ENCODE measurements around the gene LAMC3.
"Not testable (repeated sequence)": the region's sequence is repeated elsewhere in the genome, so short reads cannot be mapped to it uniquely, and the experiment has no call there.

The LAMC3 gene

GRCh38 chr9:131082774-131083512 lies 74.0 kb downstream of the LAMC3 start:
- FAIRE-seq, result no peak

- no peak for FAIRE-seq
Observed at GRCh38 chr9:131084661-131085369, 75.8 kb downstream of the LAMC3 start.

- no peak for FAIRE-seq
Observed at GRCh38 chr9:131085370-131086122, 76.6 kb downstream of the LAMC3 start.

GRCh38 chr9:131087354-131087893 lies 78.5 kb downstream of the LAMC3 start:
- FAIRE-seq, result no peak

GRCh38 chr9:131090025-131090787 lies 81.2 kb downstream of the LAMC3 start:
- no peak for FAIRE-seq

GRCh38 chr9:131091352-131091992 lies 82.5 kb downstream of the LAMC3 start:
- no peak for FAIRE-seq

- FAIRE-seq, result no peak
Observed at GRCh38 chr9:131092030-131092429, 83.1 kb downstream of the LAMC3 start.

- no peak for FAIRE-seq
Observed at GRCh38 chr9:131092548-131093440, 83.8 kb downstream of the LAMC3 start.

- no peak for FAIRE-seq
Observed at GRCh38 chr9:131094015-131094414, 85.0 kb downstream of the LAMC3 start.

GRCh38 chr9:131094622-131095021 lies 85.6 kb downstream of the LAMC3 start:
- no peak for FAIRE-seq

GRCh38 chr9:131095666-131096268 lies 86.8 kb downstream of the LAMC3 start:
- no peak for FAIRE-seq

- no peak for FAIRE-seq
Observed at GRCh38 chr9:131096269-131097125, 87.5 kb downstream of the LAMC3 start, which contains the start of gene AIF1L. Gene AIF1L (plus strand): TSS chr9:131096531. CDS start chr9:131096630, 99 bp downstream.

- no peak for FAIRE-seq
Observed at GRCh38 chr9:131097126-131097947, 88.4 kb downstream of the LAMC3 start.

- no peak for FAIRE-seq
Observed at GRCh38 chr9:131097948-131098278, 88.9 kb downstream of the LAMC3 start.

- no peak for FAIRE-seq
Observed at GRCh38 chr9:131098391-131099101, 89.6 kb downstream of the LAMC3 start.

GRCh38 chr9:131099102-131099606 lies 90.2 kb downstream of the LAMC3 start:
- no peak for FAIRE-seq

GRCh38 chr9:131099845-131100244 lies 90.9 kb downstream of the LAMC3 start:
- FAIRE-seq, result not testable (repeated sequence)

- no peak for FAIRE-seq
Observed at GRCh38 chr9:131100445-131100844, 91.5 kb downstream of the LAMC3 start.

Data from endometrium (tissue), 2 donors.